RWPE1 (cell line): ENCODE measurements around the gene NOC2L.

Experiments
- CTCF ChIA-PET: fragments of 350-600 bp; sonication (Branson Sonifier 250); formaldehyde crosslinking; extraction: SDS; loops from one replicate; lab custom pipeline; 2021; lab: Yijun Ruan, JAX
- POLR2A ChIA-PET: fragments of 400-600 bp; formaldehyde crosslinking; extraction: SDS; loops from one replicate; lab custom pipeline; 2020; ENCODE audit warnings: antibody characterized with exemption; ENCODE audit not compliant: low non-redundant PET; lab: Yijun Ruan, JAX
- DNase-seq: peaks from one replicate; pipeline ENCODE4 v3.0.0; 2012; ENCODE audit warnings: low spot score
- H3K27ac ChIP-seq: fragments of 450-650 bp; 2 replicates; pipeline ENCODE4 v1.5.1; 2017
- CTCF ChIP-seq: fragments of 450-650 bp; conservative IDR thresholded peaks from 2 replicates; pipeline ENCODE4 v1.5.1; 2017; ENCODE audit warnings: low read depth, mild to moderate bottlenecking

Gene NOC2L

GRCh38 chr1:931380-932172 lies 27.5 kb downstream of the NOC2L start:
- no peak overlapping the region for H3K27ac ChIP-seq
- no peak for DNase-seq
- POLR2A ChIA-PET, result no interaction called here
- CTCF ChIA-PET, result interaction anchor here (1.0 kb wide), 1 partner anchor 11 kb away, joined by 3 read pairs; no protein-coding TSS in a partner anchor
- no peak for TF ChIP-seq CTCF

GRCh38 chr1:930633-931138 lies 28.4 kb downstream of the NOC2L start:
- no peak for DNase-seq
- TF ChIP-seq CTCF, result no peak
- H3K27ac ChIP-seq, result no peak overlapping the region
- ChIA-PET POLR2A (no interaction called here), CTCF (interaction anchor here (0.6 to 1.3 kb wide), 3 partner anchors 8 to 26 kb away, joined by 3 to 4 read pairs (median 3); no protein-coding TSS in a partner anchor)

- CTCF ChIA-PET, result interaction anchor here (0.7 to 1.9 kb wide), 4 partner anchors 8 to 307 kb away, joined by 3 to 8 read pairs (median 4); no protein-coding TSS in a partner anchor
- no peak overlapping the region for H3K27ac ChIP-seq
- POLR2A ChIA-PET, result no interaction called here
- TF ChIP-seq CTCF, result no peak
- no peak for DNase-seq
Observed at GRCh38 chr1:929712-930632, 29.1 kb downstream of the NOC2L start.

GRCh38 chr1:928825-929661 lies 30.0 kb downstream of the NOC2L start:
- POLR2A ChIA-PET, result no interaction called here
- no peak for DNase-seq
- H3K27ac ChIP-seq, result no peak overlapping the region
- no peak for TF ChIP-seq CTCF
- CTCF ChIA-PET, result interaction anchor here (0.5 to 1.9 kb wide), 3 partner anchors 9 to 308 kb away, joined by 3 to 8 read pairs (median 3); no protein-coding TSS in a partner anchor

- TF ChIP-seq CTCF, result no peak
- H3K27ac ChIP-seq, result no peak overlapping the region
- ChIA-PET POLR2A (no interaction called here), CTCF (interaction anchor here (1.9 kb wide), 1 partner anchor 10 kb away, joined by 8 read pairs; no protein-coding TSS in a partner anchor)
- no peak for DNase-seq
Observed at GRCh38 chr1:927748-928147, 31.3 kb downstream of the NOC2L start.
